DMS53 treated with DMSO at 0.1 percent for 48 hours (cell line): ENCODE data around the gene UGGT2.
"Not testable (repeated sequence)": the region's sequence is repeated elsewhere in the genome, so short reads cannot be mapped to it uniquely, and the experiment has no call there.

Source experiments
- DNase-seq: peaks from one replicate; lab custom pipeline; 2025; ENCODE audit not compliant: unreplicated experiment; lab: John Stamatoyannopoulos, UW

Gene UGGT2

DNA sequence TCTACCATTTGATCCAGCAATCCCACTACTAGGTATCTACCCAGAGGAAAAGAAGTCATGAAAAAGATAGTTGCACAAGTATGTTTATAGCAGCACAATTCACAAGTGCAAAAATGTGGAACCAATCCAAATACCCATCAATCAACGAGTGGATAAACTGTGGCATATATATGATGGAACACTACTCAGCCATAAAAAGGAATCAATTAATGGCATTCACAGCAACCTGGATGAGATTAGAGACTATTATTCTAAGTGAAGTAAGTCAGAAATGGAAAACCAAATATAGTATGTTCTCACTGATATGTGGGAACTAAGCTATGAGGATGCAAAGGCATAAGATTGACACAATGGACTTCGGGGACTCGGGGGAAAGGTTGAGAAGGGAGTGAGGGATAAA is 1.3 kb downstream of the UGGT2 start:
- not testable (repeated sequence) for DNase-seq

GRCh38 chr13:96051491-96051890 is 1.7 kb downstream of the UGGT2 start:
- not testable (repeated sequence) for DNase-seq

GRCh38 chr13:96050955-96051354 is 2.2 kb downstream of the UGGT2 start:
- not testable (repeated sequence) for DNase-seq

DNA sequence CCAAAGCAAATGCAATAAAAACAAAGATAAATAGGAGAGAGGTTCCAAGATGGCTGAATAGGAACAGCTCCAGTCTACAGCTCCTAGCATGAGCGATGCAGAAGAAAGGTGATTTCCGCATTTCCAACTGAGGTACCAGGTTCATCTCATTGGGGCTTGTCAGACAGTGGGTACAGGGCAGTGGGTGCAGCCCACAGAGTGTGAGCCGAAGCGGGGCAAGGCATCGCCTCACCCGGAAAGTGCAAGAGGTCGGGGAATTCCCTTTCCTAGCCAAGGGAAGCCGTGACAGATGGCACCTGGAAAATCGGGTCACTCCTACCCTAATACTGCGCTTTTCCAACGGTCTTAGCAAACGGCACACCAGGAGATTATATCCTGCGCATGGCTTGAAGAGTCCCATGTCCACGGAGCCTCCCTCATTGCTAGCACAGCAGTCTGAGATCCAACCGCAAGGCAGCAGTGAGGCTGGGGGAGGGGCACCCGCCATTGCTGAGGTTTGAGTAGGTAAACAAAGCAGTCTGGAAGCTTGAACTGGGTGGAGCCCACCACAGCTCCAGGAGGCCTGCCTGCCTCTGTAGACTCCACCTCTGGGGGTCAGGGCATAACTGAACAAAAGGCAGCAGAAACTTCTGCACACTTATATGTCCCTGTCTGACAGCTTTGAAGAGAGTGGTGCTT is 6.6 kb downstream of the UGGT2 start:
- DNase-seq = not testable (repeated sequence)

- no peak for DNase-seq
Observed at GRCh38 chr13:96044238-96044637, 9.0 kb downstream of the UGGT2 start.

DNA sequence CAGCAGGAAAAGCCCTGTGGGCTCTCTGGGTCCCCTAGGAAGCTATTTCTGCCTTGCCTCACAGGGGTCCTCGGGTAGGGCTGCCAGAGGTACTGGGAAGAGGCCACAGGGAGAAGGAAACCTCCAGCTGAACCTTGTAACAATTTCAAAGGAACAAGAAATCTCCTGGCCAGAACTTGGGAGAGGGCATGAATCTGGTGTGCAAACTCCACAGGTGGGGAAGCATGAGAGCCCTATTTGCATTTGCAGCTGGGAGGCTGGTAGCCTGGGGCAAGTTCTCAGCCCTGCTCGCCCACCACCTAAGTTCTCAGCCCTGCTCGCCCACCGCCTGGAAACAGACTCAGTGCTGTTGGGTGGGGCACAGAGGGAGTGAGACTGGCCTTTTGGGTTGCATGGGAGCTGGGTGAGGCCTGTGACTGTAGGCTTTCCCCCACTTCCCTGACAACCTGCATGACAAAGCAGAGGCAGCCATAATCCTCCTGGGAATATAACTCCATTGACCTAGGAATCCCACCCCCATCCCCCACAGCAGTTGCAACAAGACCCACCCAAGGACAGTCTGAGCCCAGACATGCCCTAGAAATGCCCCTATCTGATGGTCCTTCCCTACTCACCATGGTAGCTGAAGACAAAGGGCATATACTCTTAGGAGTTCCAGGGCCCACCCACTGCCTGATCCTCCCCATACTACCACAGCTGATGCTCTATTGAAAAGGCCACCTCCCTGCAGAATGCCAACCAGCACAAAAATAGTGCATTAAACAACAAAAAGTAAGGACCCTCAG is 11.7 kb downstream of the UGGT2 start:
- no peak for DNase-seq

- DNase-seq = peak; percentile 2
Observed at GRCh38 chr13:96036515-96036914, 16.7 kb downstream of the UGGT2 start.

GRCh38 chr13:96034662-96035061 is 18.5 kb downstream of the UGGT2 start:
- DNase-seq = no peak

- DNase-seq = no peak
Observed at GRCh38 chr13:96033220-96034015, 19.8 kb downstream of the UGGT2 start.

DNA sequence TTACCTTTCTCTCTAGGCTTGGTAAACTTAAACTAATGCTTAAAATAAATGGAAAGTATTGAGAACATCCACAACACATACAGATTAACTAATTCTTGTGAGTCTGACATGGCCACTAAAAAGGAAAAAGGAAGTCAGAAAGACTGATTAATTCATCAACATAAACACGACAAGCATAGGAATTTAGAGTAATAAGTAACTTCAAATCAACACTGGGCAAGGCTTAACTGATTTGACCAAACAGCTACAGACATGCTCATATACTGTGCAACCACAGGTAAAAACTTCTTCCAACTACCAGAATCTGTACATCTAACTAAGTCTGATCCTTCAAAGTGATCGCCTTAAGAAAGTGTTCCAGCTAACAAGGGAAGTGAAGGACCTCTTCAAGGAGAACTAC is 20.5 kb downstream of the UGGT2 start:
- DNase-seq = no peak

GRCh38 chr13:96029002-96029401 is 24.2 kb downstream of the UGGT2 start:
- no peak for DNase-seq

GRCh38 chr13:96027496-96027895 is 25.7 kb downstream of the UGGT2 start:
- DNase-seq = no peak

GRCh38 chr13:96025283-96025682 is 27.9 kb downstream of the UGGT2 start:
- DNase-seq = no peak

DNA sequence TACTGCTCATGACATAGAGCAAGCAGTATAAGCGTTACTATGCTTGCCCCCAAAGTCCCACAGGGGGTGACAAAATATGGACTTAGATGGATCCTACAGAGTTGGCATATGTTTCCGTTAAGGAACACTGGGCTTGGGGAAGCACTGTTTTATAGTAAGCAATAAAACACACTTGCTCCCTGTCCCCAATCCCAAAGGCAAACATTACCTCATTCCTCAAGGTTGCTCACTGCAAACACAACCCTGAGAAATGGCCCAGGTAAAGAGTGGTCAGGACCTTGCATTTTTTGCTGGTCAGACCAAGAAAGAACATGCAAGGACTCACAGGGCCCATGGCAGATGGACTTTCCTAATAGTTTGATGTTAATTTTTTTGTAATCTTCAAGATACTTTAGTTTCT is 32.3 kb downstream of the UGGT2 start:
- DNase-seq = no peak

- DNase-seq = peak; percentile 13
Observed at GRCh38 chr13:96020155-96020575, 33.0 kb downstream of the UGGT2 start.

DNA sequence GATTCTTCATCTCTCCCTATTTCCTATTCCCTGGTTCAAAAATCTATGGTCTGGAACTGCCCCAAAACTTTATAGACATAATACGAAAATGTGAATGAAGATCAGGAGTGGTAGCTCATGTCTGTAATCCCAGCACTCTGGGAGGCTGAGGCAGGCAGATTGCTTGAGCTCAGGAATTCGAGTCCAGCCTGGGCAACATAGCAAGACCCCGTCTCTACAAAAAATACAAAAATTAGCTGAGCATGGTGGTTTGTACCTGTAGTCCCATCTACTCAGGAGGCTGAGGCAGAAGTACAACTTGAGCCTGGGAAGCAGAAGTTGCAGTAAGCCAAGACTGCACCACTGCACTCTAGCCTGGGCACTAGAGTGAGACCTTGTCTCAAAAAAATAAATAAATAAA is 35.1 kb downstream of the UGGT2 start:
- DNase-seq = no peak

GRCh38 chr13:96011291-96011872 is 41.8 kb downstream of the UGGT2 start:
- no peak for DNase-seq

- no peak for DNase-seq
Observed at GRCh38 chr13:96003304-96003703, 49.9 kb downstream of the UGGT2 start.

DNA sequence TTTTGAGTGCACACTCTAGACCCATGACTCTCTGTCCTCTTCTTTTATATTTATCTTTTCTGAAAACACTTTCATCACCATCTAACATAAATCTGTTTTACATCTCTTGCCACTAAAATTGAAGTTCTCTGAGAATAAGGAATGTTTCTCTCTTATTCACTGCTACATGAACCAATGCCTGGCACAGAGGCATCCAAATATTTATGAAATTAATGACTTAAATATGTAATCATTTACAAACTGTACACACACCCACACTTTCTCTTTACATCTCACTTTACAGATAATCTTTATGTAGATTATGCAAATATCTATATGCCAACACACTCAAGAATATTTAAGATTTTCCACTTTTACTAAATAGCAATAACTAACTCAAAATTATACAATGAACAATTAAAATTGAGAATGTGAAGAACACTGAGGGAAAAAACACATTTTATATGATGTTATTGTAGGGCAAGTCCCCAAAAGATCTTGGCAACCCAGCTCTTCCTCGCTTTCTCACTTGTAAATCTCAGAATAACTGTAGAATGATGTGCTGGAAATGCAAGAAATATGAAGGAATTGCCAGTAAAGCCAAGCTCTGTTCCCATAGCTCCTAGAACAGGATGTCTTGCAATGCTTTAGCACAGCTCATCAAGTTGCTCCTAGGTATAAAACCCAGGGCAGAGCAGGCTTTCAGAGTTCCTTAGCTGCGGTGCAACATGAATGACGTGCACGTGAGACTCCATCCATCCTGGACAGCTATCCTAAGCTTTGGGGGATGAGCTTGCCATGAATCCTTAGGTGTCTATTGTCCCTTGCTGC is 50.7 kb downstream of the UGGT2 start:
- no peak for DNase-seq

- DNase-seq = no peak
Observed at GRCh38 chr13:96000069-96000468, 53.1 kb downstream of the UGGT2 start.

- DNase-seq = no peak
Observed at GRCh38 chr13:95987841-95988240, 65.4 kb downstream of the UGGT2 start.
